ENCODE results near the gene NFIX.

The NFIX gene

DNA sequence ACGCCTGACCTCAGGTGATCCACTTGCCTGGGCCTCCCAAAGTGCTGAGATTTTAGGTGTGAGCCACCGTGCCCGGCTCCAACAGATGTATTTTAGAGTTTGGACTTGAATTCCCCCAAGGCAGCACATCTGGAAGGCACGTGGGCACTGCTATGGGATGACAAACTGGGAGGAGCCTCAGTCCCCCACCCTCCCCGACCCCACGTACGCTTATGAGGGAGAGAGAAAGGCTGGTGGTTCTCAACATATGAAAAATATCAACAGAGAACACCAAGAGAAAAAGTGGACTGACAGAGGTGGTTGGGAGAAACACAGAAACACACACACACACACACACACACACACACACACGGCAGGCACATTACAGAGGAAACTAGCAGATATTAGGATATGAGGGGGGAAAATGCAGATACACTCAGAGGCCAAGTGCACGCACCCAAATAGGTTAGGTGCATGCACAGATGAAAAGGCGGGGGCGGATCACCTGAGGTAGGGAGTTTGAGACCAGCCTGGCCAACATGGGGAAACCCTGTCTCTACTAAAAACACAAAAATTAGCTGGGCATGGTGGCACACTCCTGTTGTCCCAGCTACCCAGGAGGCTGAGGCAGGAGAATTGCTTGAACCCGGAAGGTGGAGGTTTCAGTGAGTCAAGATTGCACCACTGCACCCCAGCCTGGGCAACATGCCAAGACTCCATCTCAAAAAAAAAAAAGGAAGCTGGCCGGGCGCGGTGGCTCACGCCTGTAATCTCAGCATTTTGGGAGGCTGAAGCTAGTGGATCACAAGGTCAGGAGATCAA, 151.7 kb downstream of the NFIX start:
- Mint-ChIP-seq H3K4me3 (no peak overlapping the region), H3K4me1 (peaks cover 26% of the 10 kb centered on the region), H3K9me3 (no peaks in the 10 kb centered on the region), H3K36me3 (peaks cover 26% of the 10 kb centered on the region), H3K27me3 (no peaks in the 10 kb centered on the region), H3K27ac (no peak overlapping the region)
- no peak for DNase-seq
- CTCF ChIA-PET = no interaction called here
